HG02610 (cell line): ENCODE measurements around the gene CRISPLD2.
"Not testable (repeated sequence)": the region's sequence is repeated elsewhere in the genome, so short reads cannot be mapped to it uniquely, and the experiment has no call there.

Source experiments
- ATAC-seq: cut with Tn5 transposase; IDR thresholded peaks from one replicate; pipeline ENCODE4 v1.9.1; 2021; ENCODE audit warnings: mild to moderate bottlenecking, moderate library complexity; ENCODE audit not compliant: unreplicated experiment

The CRISPLD2 gene

GRCh38 chr16:84856203-84856581, 36.4 kb downstream of the CRISPLD2 start:
- ATAC-seq: not testable (repeated sequence)

GRCh38 chr16:84856811-84857210, 37.0 kb downstream of the CRISPLD2 start:
- ATAC-seq: not testable (repeated sequence)

- no peak for ATAC-seq
Measured at GRCh38 chr16:84859681-84860080, 39.9 kb downstream of the CRISPLD2 start.

GRCh38 chr16:84860383-84860782, 40.6 kb downstream of the CRISPLD2 start:
- no peak for ATAC-seq

- ATAC-seq: no peak
Measured at GRCh38 chr16:84861671-84862070, 41.9 kb downstream of the CRISPLD2 start.

- no peak for ATAC-seq
Measured at GRCh38 chr16:84862804-84863480, 43.2 kb downstream of the CRISPLD2 start.

- no peak for ATAC-seq
Measured at GRCh38 chr16:84863481-84863814, 43.7 kb downstream of the CRISPLD2 start.

GRCh38 chr16:84864326-84864955, 44.7 kb downstream of the CRISPLD2 start:
- no peak for ATAC-seq

GRCh38 chr16:84867696-84868095, 47.9 kb downstream of the CRISPLD2 start:
- no peak for ATAC-seq

- no peak for ATAC-seq
Measured at GRCh38 chr16:84868328-84868727, 48.5 kb downstream of the CRISPLD2 start.

GRCh38 chr16:84868829-84869472, 49.2 kb downstream of the CRISPLD2 start:
- ATAC-seq: no peak

GRCh38 chr16:84869473-84869845, 49.7 kb downstream of the CRISPLD2 start:
- no peak for ATAC-seq

- not testable (repeated sequence) for ATAC-seq
Measured at GRCh38 chr16:84872971-84873370, 53.2 kb downstream of the CRISPLD2 start.

GRCh38 chr16:84874004-84874435, 54.2 kb downstream of the CRISPLD2 start:
- ATAC-seq: no peak

GRCh38 chr16:84874553-84874952, 54.8 kb downstream of the CRISPLD2 start:
- ATAC-seq: no peak

- no peak for ATAC-seq
Measured at GRCh38 chr16:84874983-84875382, 55.2 kb downstream of the CRISPLD2 start.

GRCh38 chr16:84875846-84876245, 56.1 kb downstream of the CRISPLD2 start:
- no peak for ATAC-seq

GRCh38 chr16:84876873-84877606, 57.3 kb downstream of the CRISPLD2 start:
- ATAC-seq: no peak

- ATAC-seq: no peak
Measured at GRCh38 chr16:84878770-84879169, 59.0 kb downstream of the CRISPLD2 start.

GRCh38 chr16:84879569-84880487, 60.0 kb downstream of the CRISPLD2 start:
- ATAC-seq: no peak
